GM21381 (cell line): ENCODE data around the gene C4BPB.

ENCODE experiments used
- ATAC-seq: cut with Tn5 transposase; IDR thresholded peaks from one replicate; pipeline ENCODE4 v1.9.1; 2021; ENCODE audit warnings: mild to moderate bottlenecking, moderate library complexity; ENCODE audit not compliant: unreplicated experiment

C4BPB gene

DNA sequence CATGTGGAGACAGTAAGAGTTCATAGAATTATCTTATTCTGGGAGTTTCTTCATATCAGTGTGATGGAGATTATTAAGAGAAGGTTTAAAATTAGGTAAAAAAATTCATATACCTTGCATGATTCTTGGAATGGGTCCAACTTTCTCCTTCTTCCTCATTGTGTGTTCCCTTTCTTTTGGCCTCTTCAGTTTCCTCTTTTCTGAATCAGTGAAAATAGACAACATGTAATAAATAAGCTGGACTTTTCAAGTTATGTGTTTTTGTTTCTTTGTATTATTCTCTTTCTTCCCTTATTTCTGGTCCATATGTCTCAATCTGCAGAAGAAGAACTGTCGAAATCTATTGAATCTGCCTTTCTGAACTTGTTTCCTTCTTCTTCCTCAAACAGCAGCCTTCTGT lies 45.9 kb downstream of the C4BPB start:
- ATAC-seq = no peak

DNA sequence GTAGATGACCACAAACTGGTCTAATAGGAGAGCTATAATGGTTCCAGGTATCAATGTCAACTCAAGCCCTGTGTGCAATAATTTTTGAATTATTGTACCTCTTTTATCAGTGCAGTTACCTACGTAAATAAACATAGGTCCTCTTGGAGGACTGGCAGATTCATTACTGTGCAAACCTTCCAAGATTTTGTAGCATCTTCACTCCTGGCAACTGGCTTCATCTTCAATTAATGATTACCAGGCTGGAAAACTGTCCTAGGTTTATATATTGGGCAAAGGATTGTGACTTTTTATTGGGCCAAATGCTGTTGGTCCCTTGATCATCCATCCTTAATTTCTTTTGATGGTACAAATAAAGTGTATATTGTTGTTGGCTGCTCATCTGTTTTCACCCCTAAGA lies 51.0 kb downstream of the C4BPB start:
- no peak for ATAC-seq

DNA sequence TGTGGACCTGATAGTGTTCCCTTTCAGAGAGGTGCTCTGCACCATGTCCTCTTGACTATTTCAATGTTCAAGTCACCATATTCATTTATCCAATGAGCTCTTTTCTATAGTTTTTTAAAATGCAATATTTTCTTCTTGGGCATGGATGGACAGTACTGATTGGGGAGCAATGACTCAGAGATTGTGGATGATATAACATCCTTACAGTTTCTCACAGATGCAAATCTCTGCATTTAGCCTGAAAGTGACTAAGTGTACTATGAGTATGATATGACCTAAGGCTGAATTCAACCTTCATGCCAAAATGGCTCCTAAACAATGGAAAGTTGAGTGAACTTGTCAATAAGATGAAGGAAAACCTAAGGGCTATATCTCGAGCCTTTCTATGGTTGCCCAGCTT lies 51.9 kb downstream of the C4BPB start:
- no peak for ATAC-seq

DNA sequence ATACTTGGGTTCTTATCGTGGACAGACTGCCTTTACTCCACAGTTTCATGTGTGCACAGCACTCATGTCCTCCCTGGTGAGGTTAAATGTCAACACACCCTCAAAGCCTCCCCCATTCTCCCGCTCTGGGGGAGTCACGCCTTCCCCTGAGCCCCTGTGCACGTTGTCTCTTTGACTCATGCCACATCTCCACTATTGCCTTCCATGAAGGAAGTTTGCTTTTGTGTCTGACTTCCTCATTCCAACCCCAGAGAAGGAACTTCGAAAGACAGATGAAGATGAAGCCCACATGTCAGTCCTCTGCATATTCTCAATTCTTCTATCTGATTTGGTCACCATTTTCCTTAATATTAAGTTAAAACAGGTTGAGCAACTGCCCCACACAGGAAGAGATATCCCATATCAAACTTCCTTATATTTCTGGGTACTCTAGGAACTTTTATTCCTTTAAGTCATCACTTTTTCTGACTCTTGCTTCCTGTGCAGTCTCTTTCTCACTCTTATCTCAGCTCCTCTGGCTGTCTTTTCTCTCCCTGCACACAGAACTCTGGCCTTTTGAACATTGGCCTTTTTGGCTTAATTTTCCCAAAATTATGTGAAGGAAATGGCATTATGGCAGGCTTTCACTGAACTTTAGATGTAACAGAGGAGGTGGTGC lies 56.9 kb downstream of the C4BPB start:
- ATAC-seq = no peak
